COR-L47 (cell line): ENCODE data around the gene LRCH1.
A peak's percentile ranks its signal among the peaks of the same experiment; 100 is the strongest.
"Not testable (repeated sequence)": the region's sequence is repeated elsewhere in the genome, so short reads cannot be mapped to it uniquely, and the experiment has no call there.

Source experiments
- DNase-seq: peaks from one replicate; lab custom pipeline; 2025; lab: John Stamatoyannopoulos, UW

Gene LRCH1, protein sequence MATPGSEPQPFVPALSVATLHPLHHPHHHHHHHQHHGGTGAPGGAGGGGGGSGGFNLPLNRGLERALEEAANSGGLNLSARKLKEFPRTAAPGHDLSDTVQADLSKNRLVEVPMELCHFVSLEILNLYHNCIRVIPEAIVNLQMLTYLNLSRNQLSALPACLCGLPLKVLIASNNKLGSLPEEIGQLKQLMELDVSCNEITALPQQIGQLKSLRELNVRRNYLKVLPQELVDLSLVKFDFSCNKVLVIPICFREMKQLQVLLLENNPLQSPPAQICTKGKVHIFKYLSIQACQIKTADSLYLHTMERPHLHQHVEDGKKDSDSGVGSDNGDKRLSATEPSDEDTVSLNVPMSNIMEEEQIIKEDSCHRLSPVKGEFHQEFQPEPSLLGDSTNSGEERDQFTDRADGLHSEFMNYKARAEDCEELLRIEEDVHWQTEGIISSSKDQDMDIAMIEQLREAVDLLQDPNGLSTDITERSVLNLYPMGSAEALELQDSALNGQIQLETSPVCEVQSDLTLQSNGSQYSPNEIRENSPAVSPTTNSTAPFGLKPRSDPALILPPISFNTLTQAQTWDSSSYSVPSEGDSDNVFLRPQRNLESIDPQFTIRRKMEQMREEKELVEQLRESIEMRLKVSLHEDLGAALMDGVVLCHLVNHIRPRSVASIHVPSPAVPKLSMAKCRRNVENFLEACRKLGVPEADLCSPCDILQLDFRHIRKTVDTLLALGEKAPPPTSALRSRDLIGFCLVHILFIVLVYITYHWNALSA

GRCh38 chr13:46552889-46553520 lies at the start of gene LRCH1:
Gene LRCH1, plus strand, starts transcription at chr13:46553170. Its CDS starts 227 bp downstream, at chr13:46553397.
- peak; percentile 90 for DNase-seq

DNA sequence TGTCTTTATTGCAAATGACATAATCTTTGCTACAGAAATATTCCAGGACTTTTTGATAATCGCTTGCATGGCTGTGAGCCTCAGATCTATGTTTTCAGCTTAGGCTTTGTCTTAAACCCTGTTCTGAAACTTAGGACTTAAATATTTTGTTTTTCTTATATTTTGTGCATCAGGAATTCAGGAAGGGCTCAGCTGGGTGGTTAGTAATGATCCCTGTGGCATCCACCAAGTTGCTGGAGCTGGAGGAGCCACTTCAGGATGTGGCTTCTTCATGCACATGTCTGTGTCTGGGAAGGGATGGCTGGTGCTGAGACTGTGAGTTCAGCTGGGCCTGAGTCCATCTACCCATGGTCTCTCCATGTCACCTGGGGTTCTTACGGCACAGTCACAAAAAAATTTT lies 48.9 kb upstream of the LRCH1 start:
- no peak for DNase-seq

- no peak for DNase-seq
These were observed 45.0 kb upstream of the LRCH1 start for GRCh38 chr13:46507981-46508380.

- DNase-seq = no peak
These were observed 43.0 kb upstream of the LRCH1 start for GRCh38 chr13:46509981-46510380.

DNA sequence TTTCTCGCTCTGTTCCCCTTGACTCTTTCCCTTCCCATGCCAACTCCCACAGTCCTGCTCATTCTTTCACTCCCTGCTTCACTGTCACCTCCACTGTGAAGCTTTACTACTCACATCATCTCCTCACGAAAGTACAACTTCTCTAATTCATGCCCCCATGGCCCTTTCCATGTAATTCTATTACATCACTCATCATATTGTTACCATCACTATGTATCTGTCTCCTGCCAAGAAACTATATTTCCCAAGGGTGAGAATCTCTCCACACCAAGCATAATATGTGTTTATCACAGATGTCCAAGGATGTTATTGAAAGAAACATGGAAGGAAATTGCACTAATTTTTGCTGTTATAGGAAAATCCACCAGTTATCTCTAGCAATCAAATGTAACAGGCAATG lies 37.2 kb upstream of the LRCH1 start:
- no peak for DNase-seq

- DNase-seq = no peak
These were observed 36.2 kb upstream of the LRCH1 start for GRCh38 chr13:46516599-46517338.

DNA sequence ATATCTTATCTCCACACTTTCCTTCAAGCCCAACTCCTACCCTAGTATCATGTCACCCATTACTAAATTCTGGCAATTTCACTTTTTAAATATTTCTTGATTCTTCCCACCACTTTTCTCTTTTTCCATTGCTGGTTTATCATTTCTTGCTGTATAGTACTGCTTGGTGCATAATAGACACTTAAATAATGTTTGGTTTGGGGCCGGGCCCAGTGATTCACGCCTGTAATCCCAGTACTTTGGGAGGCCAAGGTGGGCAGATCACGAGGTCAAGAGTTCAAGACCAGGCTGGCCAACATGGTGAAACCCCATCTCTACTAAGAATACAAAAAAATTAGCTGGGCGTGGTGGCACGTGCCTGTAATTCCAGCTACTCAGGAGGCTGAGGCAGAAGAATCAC lies 35.2 kb upstream of the LRCH1 start:
- not testable (repeated sequence) for DNase-seq

GRCh38 chr13:46519182-46519581 lies 33.8 kb upstream of the LRCH1 start:
- no peak for DNase-seq

- DNase-seq = no peak
These were observed 32.8 kb upstream of the LRCH1 start for GRCh38 chr13:46520166-46520565.

DNA sequence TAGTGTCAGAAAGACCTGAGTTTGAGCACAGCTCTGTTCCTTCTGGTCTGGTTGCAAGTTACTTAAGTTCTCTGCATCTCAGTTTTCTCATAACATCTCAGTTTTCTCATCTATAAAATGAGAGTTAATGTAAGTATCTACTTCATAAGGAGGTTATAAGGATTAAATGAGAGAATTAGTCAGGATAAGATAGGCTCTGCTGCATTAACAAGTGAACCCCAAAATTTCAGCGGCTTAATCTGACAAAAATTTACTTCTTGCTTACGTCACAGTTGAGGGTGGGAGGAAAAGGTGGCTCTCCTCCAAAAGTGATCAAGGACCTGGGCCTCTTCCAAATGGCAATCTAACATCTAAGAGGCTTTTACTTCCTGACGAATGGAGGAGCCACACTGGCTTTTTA lies 31.5 kb upstream of the LRCH1 start:
- no peak for DNase-seq

GRCh38 chr13:46521921-46522747 lies 30.8 kb upstream of the LRCH1 start:
- DNase-seq = no peak

DNA sequence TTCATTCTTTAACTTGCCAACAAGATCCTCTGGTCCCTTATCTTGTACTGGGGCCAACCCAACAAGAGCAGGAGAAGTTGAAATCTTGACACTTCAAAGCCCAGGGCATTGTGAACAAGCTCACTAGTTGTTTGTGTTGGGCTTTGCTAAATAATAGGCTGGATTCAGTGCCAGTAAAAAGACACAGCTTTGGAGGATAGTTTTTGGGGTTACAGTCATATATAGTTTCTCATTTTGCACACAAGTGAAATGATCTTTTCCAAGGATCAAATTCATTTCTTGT lies 30.3 kb upstream of the LRCH1 start:
- DNase-seq = no peak

- DNase-seq = no peak
These were observed 28.8 kb upstream of the LRCH1 start for GRCh38 chr13:46523972-46524752.

DNA sequence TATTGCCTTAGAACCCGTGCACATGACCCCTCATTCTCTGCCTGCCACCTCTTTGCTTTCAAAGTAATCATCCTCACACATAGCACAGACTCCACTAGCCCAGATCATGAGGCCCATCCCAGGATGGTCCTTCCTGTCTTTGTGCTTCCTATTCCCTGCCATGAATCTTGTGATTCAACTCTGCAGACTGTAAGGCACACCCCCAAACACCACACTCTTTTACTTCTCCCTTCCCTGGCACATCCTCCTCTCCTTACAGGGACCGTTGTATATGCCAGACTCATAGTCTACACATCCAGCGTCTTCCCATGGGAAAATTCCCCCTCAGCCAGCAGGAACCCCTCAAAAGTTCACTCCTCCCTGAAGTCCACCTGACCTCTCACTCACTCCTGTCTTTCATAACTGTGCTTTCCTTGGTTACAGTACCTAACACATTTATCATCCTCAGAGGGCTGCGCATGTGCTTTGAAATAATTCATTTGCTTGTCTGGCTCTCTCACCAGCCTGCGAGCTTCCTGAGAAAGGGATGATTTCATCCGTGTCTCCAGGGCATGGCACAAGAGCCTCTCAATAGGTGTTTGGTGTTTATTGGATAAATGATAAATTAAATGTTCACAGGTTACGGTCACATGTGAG lies 26.8 kb upstream of the LRCH1 start:
- DNase-seq = no peak

GRCh38 chr13:46526740-46527139 lies 26.2 kb upstream of the LRCH1 start:
- no peak for DNase-seq

DNA sequence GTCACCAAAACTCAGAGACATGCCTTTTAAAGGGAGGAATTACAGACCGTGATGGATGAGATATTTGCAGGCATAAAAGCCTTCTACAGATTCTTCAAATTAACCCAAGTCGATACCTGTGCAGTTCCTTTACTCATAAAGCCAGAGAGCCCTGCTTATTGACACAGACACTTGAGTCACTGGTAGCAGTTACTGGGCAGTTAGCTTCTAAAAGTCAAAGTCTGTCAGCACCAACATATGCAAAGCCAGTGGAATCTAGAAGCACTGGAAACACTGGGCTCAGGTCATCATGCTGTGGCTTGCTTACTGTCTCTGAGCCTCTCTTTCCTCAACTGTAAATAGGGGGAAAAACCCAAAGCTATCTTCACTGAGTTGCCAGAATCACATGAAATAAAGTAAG lies 25.7 kb upstream of the LRCH1 start:
- no peak for DNase-seq

DNA sequence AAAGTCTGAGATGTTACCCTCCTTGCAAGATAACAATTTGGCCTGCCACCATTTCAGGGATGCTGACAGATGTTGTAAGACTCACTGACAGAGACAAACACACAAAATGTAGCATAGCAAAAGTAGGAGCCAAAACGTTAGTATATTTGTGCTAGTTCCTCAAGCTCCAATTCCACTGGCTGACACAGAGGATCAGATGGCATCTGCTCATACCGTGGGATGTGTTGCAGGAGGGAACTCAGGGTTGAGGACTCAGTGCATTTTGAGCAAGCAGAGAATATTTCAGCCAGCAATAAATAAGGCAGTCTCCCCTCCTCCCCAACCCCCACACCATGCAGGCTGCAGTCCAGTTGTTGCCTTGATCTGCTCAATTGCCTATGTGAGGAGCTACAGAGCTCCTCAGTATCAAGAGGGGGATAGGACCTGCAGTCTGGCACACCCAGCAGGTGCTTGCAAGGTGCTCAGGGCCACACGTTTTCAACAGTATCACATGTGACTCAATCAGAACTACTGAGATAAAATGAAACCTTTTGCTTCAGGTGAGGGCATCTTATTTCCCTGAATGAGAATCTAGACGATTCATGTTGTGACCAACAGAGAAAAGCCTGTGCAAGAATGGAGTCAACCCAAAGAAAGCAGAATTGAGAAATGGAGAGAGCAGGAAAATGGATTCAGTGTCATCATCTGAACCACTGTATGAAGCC lies 23.6 kb upstream of the LRCH1 start:
- DNase-seq = no peak

DNA sequence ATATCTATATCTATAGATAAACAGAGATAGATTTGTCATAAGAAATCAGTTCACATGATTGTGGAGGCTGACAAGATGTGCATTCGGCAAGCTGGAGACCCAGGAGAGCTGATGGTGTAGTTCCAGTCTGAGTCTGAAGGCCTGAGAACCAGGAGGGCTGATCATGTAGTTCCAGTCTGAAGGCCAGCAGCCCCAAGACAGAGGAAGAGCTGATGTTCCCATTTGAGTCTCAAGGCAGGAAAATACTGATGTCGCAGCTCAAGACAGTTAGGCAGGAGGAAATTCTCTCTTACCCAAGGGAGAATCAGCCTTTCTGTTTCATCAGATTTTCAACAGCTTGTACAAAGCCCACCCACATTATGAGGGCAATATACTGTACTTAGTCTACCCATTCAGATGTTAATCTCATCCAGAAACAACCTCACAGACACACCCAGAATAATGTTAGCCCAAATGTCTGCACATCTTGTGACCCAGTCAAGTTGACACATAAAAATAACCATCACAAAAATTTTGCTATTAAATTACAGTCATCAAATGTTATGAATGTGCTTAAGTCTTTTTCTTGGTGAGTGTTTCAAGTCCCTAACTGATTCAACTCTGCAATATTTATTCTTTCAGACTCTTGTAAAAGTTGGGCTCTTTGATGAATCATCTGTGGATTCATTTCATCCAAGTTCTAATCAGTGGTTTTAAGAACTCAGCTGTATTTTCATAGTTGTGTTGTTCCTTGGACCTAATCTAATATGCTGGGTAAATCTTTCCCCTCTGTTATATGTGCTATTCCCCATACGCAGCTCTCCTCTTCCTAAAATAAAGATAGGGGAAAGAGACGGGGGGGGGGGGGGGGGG lies 22.7 kb upstream of the LRCH1 start:
- no peak for DNase-seq

- DNase-seq = no peak
These were observed 21.0 kb upstream of the LRCH1 start for GRCh38 chr13:46531953-46532352.
